ENCODE results near the gene DBN1. TPM values are rescaled to one million over a fixed set of nuclear protein-coding genes. Genes with fewer than 3 reads are reported as not detected.
A peak's percentile ranks its signal among the peaks of the same experiment; 100 is the strongest.

The DBN1 gene
- total RNA-seq, 1 donor from 2014 or later: 371 TPM

GRCh38 chr5:177425801-177426565, 47.5 kb downstream of the DBN1 start:
- H2AFZ ChIP-seq (ENCODE audit: low read depth, low read length): peak overlapping the region; percentile 79
- H3K4me2 ChIP-seq (ENCODE audit: low read length): peak overlapping the region; percentile 81
- peaks cover 38% of the 10 kb centered on the region for H3K79me2 ChIP-seq (ENCODE audit: insufficient read depth, low read length)
- H3K36me3 ChIP-seq (ENCODE audit: insufficient read depth, low read length): no peaks in the 10 kb centered on the region
- Mint-ChIP-seq H3K27ac (ENCODE audit: unreplicated experiment) (peak overlapping the region; percentile 96), H3K4me1 (ENCODE audit: low read depth, unreplicated experiment) (peaks cover 9% of the 10 kb centered on the region), H3K27me3 (ENCODE audit: low read depth, unreplicated experiment) (peaks cover 8% of the 10 kb centered on the region), H3K9me3 (ENCODE audit: unreplicated experiment) (no peaks in the 10 kb centered on the region), H3K36me3 (ENCODE audit: low read depth, unreplicated experiment) (peaks cover 5% of the 10 kb centered on the region), H3K4me3 (ENCODE audit: unreplicated experiment) (peak overlapping the region; percentile 92)
- H3K9ac ChIP-seq (ENCODE audit: low read length): peak overlapping the region; percentile 74
- H3K4me3 ChIP-seq (ENCODE audit: insufficient read depth, low read depth, low read length): peak overlapping the region; percentile 60
- peaks cover 13% of the 10 kb centered on the region for H3K4me1 ChIP-seq (ENCODE audit: insufficient read depth, low read length)
- no peak for TF ChIP-seq EZH2 (IDR thresholded peaks at IDR 0.05; ENCODE audit: insufficient read depth, low read length)
- H3K27me3 ChIP-seq (ENCODE audit: insufficient read depth, low read length): no peaks in the 10 kb centered on the region
- H3K9me3 ChIP-seq (ENCODE audit: insufficient read depth, low read depth, low read length): no peaks in the 10 kb centered on the region
- H3K27ac ChIP-seq (ENCODE audit: low read depth, low read length): peak overlapping the region; percentile 71
- FAIRE-seq: no peak
- H4K20me1 ChIP-seq (ENCODE audit: insufficient read depth, low read length): peaks cover 38% of the 10 kb centered on the region
- peak; percentile 100 for DNase-seq (ENCODE audit: low read depth)

- H3K4me1 ChIP-seq (ENCODE audit: insufficient read depth, low read length): peaks cover 13% of the 10 kb centered on the region
- no peaks in the 10 kb centered on the region for H3K9me3 ChIP-seq (ENCODE audit: insufficient read depth, low read depth, low read length)
- peak overlapping the region; percentile 79 for H2AFZ ChIP-seq (ENCODE audit: low read depth, low read length)
- H3K36me3 ChIP-seq (ENCODE audit: insufficient read depth, low read length): no peaks in the 10 kb centered on the region
- H3K9ac ChIP-seq (ENCODE audit: low read length): peak overlapping the region; percentile 74
- TF ChIP-seq EZH2 (IDR thresholded peaks at IDR 0.05; ENCODE audit: insufficient read depth, low read length) (no peak), CTCF (IDR thresholded peaks at IDR 0.05; ENCODE audit: insufficient read depth, low read depth, low read length) (no peak)
- H4K20me1 ChIP-seq (ENCODE audit: insufficient read depth, low read length): peaks cover 32% of the 10 kb centered on the region
- Mint-ChIP-seq H3K9me3 (ENCODE audit: unreplicated experiment) (no peaks in the 10 kb centered on the region), H3K4me1 (ENCODE audit: low read depth, unreplicated experiment) (peaks cover 10% of the 10 kb centered on the region), H3K27me3 (ENCODE audit: low read depth, unreplicated experiment) (peaks cover 11% of the 10 kb centered on the region), H3K36me3 (ENCODE audit: low read depth, unreplicated experiment) (peaks cover 4% of the 10 kb centered on the region), H3K27ac (ENCODE audit: unreplicated experiment) (peak overlapping the region; percentile 96), H3K4me3 (ENCODE audit: unreplicated experiment) (peak overlapping the region; percentile 92)
- DNase-seq (ENCODE audit: low read depth) (no peak), FAIRE-seq (no peak)
- H3K27ac ChIP-seq (ENCODE audit: low read depth, low read length): peak overlapping the region; percentile 71
- H3K4me3 ChIP-seq (ENCODE audit: insufficient read depth, low read depth, low read length): peak overlapping the region; percentile 60
- H3K79me2 ChIP-seq (ENCODE audit: insufficient read depth, low read length): peaks cover 35% of the 10 kb centered on the region
- peak overlapping the region; percentile 81 for H3K4me2 ChIP-seq (ENCODE audit: low read length)
- H3K27me3 ChIP-seq (ENCODE audit: insufficient read depth, low read length): no peaks in the 10 kb centered on the region
Measured at GRCh38 chr5:177425196-177425800, 48.1 kb downstream of the DBN1 start.

GRCh38 chr5:177423671-177424070, 49.8 kb downstream of the DBN1 start:
- FAIRE-seq: no peak
- H3K9me3 Mint-ChIP-seq (ENCODE audit: unreplicated experiment): no peaks in the 10 kb centered on the region
- no peak overlapping the region for H3K9ac ChIP-seq (ENCODE audit: low read length)
- peaks cover 13% of the 10 kb centered on the region for H3K4me1 ChIP-seq (ENCODE audit: insufficient read depth, low read length)
- DNase-seq (ENCODE audit: low read depth): no peak
- H3K4me3 Mint-ChIP-seq (ENCODE audit: unreplicated experiment): no peak overlapping the region
- H4K20me1 ChIP-seq (ENCODE audit: insufficient read depth, low read length): peaks cover 16% of the 10 kb centered on the region
- no peak overlapping the region for H3K27ac Mint-ChIP-seq (ENCODE audit: unreplicated experiment)
- peaks cover 2% of the 10 kb centered on the region for H3K36me3 Mint-ChIP-seq (ENCODE audit: low read depth, unreplicated experiment)
- no peak overlapping the region for H3K27ac ChIP-seq (ENCODE audit: low read depth, low read length)
- no peak for TF ChIP-seq EZH2 (IDR thresholded peaks at IDR 0.05; ENCODE audit: insufficient read depth, low read length)
- no peak for TF ChIP-seq CTCF (IDR thresholded peaks at IDR 0.05; ENCODE audit: insufficient read depth, low read depth, low read length)
- H3K4me1 Mint-ChIP-seq (ENCODE audit: low read depth, unreplicated experiment): peaks cover 2% of the 10 kb centered on the region
- H3K27me3 ChIP-seq (ENCODE audit: insufficient read depth, low read length): no peaks in the 10 kb centered on the region
- peaks cover 16% of the 10 kb centered on the region for H3K27me3 Mint-ChIP-seq (ENCODE audit: low read depth, unreplicated experiment)
- no peak overlapping the region for H3K4me3 ChIP-seq (ENCODE audit: insufficient read depth, low read depth, low read length)
- H3K79me2 ChIP-seq (ENCODE audit: insufficient read depth, low read length): peaks cover 20% of the 10 kb centered on the region
- H3K4me2 ChIP-seq (ENCODE audit: low read length): no peak overlapping the region
- no peaks in the 10 kb centered on the region for H3K9me3 ChIP-seq (ENCODE audit: insufficient read depth, low read depth, low read length)
- no peak overlapping the region for H2AFZ ChIP-seq (ENCODE audit: low read depth, low read length)
- H3K36me3 ChIP-seq (ENCODE audit: insufficient read depth, low read length): no peaks in the 10 kb centered on the region

All from astrocyte (in vitro differentiated cells and primary cell).